ENCODE measurements around the gene ZP2. TPM values are rescaled to one million over a fixed set of nuclear protein-coding genes. Genes with fewer than 3 reads are reported as not detected.
"Not testable (repeated sequence)": the region's sequence is repeated elsewhere in the genome, so short reads cannot be mapped to it uniquely, and the experiment has no call there.

ZP2 gene
- total RNA-seq, 1 donor from 2014 or later: not detected

DNA sequence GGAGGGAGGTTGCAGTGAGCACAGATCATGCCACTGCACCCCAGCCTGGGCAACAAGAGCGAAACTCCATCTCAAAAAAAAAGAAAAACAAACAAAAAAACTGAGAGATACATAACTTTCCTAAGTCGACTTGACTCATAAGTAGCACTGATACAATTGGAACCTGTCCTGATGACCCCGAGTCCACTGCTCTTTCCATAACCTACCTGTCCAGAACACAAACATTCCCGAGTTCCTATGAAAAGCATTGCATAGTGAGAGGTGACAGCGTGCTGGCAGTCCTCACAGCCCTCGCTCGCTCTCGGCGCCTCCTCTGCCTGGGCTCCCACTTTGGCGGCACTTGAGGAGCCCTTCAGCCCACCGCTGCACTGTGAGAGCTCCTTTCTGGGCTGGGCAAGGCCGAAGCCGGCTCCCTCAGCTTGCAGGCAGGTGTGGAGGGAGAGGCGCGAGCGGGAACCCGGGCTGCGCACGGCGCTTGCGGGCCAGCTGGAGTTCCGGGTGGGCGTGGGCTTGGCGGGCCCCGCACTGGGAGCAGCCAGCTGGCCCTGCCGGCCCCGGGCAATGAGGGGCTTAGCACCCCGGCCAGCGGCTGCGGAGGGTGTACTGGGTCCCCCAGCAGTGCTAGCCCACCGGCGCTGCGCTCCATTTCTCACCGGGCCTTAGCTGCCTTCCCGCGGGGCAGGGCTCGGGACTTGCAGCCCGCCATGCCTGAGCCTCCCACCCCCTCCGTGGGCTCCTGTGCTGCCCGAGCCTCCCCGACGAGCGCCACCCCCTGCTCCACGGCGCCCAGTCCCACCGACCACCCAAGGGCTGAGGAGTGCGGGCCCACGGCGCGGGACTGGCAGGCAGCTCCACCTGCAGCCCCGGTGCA is 59.0 kb downstream of the ZP2 start:
- H3K27me3 Mint-ChIP-seq (ENCODE audit: low read depth); DNase-seq (ENCODE audit: low read depth, low spot score); H3K9me3 Mint-ChIP-seq; H3K27ac Mint-ChIP-seq (ENCODE audit: unreplicated experiment); H3K36me3 Mint-ChIP-seq (ENCODE audit: low read depth); H3K4me3 Mint-ChIP-seq; H3K4me1 Mint-ChIP-seq: not testable (repeated sequence)

DNA sequence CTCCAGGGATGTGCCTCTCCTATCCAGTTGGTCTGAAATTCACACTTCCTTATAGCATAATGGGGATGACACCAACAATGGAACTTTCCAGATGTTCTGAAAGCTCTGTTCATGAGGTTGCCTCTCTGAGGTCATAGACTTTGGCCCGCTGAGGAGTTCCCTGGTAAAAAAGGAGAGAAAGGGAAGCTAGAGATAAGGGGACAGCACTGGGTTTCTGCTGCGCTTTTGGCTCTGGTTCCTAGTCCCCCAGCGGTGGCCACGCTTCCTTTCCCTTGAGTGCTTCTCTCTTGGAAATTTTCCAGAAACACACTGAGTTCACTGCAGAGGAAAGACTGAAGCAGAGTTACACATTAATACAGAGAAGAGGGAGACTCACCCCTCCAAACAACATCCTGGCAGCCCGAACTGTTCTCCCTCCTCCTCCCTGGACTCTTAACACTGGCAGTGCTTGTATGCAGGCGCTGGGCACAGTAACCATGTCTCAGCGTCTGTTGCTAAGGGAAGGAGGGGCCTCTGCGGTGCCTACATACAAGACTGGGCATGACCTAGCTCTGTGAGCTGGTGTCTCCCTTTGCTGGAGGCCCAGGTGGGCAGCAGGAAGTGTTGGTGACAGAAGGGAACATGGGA is 60.9 kb downstream of the ZP2 start, which contains the start of gene DNAH3:
Gene DNAH3, minus strand, starts transcription at position 472 of the 627 bp plus-strand sequence. CDS start 527 bp downstream, outside the sequence.
- Mint-ChIP-seq H3K4me1 (no peaks in the 10 kb centered on the region), H3K27me3 (ENCODE audit: low read depth) (peaks cover 7% of the 10 kb centered on the region), H3K36me3 (ENCODE audit: low read depth) (no peaks in the 10 kb centered on the region), H3K9me3 (no peaks in the 10 kb centered on the region), H3K27ac (ENCODE audit: unreplicated experiment) (no peak within 1 kb of the TSS), H3K4me3 (no peak within 1 kb of the TSS)
- no peak for DNase-seq (ENCODE audit: low read depth, low spot score)
- TF ChIP-seq CTCF (conservative IDR thresholded peaks at IDR 0.05): no peak

Other genes starting within 250 kb of the ZP2 start
- gene DNAH3, start 60.7 kb downstream of the ZP2 start, total RNA-seq: 0.07 and 0.41 TPM in 2 replicates
- 25.4 and 26.9 TPM in 2 replicates for gene LDAF1, start 52.9 kb downstream of the ZP2 start, total RNA-seq
- not detected in 2 replicates for gene ANKS4B, start 22.1 kb upstream of the ZP2 start, total RNA-seq
- 1.2 and 2.2 TPM in 2 replicates for gene CRYM, start 66.7 kb upstream of the ZP2 start, total RNA-seq

Measured in neural crest cell (in vitro differentiated cells).